ENCODE measurements around the gene TM9SF3.
A peak's percentile ranks its signal among the peaks of the same experiment; 100 is the strongest.
"Not testable (repeated sequence)": the region's sequence is repeated elsewhere in the genome, so short reads cannot be mapped to it uniquely, and the experiment has no call there.

The TM9SF3 gene

DNA sequence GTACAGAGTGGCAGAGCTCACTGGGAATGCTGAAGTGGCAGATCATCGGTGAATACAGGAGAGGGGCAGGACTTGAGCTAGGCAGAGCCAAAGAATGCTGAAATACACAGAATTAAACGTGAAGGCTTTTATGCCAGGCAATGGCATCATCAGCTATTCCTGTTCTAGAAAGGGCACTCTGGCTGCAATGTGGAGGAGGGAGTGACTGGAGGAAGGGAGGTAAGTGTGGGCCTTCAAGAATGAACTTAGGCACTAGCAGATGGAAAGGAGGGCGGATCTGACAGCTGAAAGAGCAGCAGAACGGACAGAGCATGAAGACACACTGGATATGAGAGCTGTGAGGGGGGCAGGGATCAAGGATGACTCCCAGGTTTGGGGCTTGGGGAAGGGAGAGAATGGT is 12.0 kb upstream of the TM9SF3 start:
- no peak for DNase-seq (ENCODE audit: low read depth)

DNA sequence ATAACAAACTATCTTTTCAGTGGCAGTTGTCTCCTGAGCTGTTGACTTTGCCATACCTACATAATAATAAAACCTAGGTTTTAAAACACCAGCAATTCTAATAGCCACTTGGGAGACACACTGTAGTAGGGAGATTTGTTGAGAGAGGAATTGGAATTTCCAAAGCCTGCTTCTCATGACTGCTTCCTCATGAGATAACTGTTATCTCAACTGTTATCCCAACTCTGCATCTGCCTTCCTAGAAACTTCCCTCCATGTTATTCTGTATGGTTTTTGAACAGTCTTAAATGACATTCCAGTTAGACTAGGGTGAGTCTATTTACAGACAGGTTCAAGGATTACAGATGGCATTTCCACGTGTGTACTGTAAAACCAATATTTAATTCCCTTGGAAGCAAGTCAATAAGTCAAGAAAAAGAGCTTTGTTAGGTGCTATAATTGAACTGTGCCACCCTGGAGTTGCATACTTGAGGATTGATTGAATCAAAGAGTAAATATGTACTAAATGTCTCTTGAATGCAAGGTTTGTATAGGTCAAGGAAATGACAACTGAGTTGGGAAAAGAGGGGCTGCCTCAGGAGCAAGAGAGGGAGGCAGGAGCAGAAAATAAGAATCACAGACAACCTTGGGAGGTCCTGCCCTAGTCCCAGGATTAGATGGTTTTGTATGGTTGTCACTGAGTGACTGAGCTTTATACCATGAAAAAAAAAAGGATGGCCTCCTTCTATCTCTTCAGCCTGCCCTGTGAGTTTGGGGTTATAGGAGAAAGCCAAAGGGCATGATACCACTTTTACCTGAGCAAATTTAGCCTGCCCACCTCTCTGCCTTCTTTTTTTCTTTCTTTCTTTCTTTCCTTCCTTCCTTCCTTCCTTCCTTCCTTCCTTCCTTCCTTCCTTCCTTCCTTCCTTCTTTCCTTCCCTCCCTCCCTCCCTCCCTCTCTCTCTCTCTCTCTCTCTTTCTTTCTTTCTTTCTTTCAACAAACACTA is 9.9 kb upstream of the TM9SF3 start:
- DNase-seq (ENCODE audit: low read depth), result no peak

DNA sequence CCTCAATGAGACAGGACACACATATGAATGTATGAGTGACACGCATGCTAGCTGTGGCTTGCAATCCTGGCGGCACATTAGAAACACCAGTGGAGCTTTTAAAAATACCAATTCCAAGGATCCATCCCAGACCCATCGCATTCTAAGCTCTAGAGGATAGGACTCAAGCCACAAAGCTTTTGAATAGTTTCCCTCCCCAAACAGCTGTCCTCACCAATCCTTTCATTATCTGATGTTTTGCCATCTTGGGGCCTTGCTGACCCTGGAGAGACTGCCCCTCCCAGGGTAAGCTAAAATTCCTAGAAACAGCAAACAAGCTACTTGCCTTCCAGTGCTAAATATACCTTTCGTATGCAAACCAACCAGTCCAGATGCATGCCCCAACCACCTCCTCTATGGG is 8.9 kb upstream of the TM9SF3 start:
- no peak for DNase-seq (ENCODE audit: low read depth)

DNA sequence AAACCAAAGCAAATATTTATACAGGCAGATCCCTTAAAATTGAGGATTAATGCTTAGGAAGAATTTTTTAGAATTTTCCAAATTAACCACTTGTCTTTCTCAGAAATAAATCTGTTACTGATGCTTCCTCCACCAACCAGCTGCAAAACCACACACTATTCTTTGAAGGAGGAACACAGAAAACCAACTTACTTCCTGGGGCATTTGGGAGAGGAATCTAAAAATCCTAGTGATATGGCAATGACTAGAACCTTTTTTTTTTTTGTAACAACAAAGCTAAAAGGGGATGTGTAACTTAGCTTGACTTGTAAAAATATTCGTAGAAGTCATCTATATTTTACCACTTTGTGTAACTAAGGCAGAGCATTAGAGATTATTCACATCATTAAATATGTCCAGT is 5.1 kb upstream of the TM9SF3 start:
- no peak for DNase-seq (ENCODE audit: low read depth)

DNA sequence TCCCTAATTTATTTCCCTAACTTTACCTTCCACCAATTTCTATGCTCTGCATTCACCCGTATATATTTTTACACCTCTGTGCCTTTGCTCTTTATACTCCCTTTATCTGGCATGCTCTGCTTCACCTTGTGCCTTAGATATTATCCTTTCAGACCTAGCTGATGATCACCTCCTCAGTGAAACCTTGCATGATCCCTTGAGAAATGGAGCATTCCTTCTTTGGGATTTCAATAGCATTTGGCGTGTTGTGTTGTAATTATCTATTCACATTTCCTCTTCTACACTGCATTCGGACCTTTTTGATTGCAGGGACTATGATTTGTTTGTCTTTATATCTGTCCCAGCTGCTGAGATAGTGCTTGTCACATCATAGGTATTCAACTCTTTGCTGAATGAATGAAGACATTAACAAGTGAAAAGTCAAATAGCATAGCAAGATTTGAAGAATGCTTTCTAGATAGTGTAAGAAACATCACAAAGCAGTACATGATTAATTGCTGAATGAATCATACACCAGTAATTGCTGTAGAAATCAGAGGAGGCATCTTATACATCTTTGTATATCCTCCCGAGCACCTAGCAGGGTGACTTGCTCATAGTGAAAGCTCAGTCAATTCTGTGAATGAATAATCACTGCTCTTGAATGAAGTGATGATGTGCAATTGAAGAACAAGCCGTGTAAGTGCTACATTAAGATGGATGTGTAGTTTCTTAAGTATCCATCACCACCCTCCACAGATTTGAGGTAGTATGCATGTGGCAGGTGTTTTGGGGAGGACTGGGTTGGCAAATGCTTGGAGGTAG is 2.0 kb upstream of the TM9SF3 start:
- no peak for DNase-seq (ENCODE audit: low read depth)

DNA sequence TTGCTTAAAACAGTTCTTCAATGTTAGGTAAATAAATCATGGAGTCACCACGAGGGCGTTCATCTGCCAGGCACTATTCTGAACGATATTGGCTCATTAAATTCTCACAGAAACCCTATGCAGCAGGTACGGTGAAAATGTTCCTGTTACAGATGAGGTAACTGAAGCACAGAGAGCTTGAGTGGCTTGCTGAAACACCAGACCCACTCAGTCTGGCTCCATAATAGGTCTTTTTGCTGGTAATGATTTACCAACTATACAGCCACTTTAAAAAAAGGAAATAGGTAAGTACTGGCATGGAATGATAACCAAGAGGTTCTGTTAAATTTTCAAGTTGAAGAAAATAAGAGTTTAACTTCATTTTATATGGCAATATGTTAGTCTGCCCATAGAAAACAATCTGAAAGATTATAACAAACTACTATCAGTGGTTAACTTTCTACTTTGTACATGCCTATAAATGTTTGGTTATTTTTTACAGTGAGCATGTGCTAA is 1.3 kb upstream of the TM9SF3 start:
- DNase-seq (ENCODE audit: low read depth), result no peak

DNA sequence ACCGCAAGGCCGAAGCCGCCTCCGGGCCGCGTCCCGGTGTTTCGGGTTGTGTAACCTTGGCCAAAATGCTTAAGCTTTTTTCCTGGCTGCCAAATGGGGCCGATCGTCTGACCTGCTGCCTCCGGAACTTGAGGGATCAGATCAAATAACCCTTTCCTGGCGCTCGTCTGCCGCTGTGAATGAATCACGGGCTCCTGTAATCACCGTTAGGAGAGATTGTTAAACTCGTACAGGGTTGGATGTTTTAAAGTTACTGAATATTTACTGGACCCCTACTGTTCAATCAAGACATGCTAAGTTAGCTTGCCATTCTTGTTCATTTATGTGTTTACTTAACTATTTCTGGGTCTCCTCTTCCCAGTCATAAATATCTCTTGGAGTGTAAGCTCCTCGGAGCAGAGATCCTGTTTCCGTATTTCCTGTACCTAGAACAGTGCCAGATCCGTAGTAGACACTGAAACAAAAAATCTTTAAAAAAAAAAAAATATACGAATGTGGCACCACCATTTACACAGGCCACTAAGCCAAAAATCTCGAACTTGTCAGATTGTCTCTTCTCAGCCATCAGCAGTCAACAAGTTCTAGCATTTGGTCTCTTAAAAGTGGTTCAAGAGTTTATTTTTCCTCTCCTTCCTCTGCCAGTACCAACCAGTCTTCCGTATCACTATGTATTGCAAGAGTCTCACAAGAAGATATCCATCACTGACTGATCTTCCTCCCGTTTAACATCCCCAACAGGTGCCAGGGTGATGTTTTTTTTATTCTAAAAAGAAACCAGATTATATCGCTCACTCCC is 650 bp upstream of the TM9SF3 start:
- DNase-seq (ENCODE audit: low read depth), result peak; percentile 25

DNA sequence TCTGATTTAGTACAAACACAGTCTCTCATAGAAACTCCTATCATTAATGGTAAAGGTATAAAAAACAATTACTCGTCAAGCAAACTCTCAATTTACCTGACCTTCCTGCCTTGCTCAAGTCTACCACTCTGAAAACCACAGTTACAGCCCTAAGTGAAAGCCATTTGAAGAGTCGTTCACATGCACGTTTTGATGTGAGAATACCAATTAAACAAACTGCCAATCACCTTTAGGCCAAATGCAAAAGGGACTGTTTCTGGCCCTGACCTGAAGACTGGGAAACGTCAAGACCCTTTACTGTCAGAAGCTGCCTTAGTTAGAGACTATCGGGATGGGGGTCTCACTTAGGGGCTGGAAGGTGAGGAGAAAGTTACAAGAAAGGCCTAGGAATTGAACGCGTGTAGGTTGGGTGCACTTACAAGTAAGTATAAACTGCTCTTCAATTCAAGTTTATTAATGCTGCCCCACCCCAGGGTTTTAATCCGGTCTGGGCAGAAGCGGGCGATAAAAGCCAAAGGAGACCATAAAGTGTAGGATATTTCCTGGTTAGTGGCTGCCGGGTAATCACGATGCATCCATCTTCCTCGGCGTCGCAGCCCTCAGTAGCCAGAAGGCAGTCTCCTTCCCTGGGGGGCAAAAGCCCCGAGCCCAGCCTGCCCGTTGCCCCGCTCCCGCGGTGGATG is 935 bp downstream of the TM9SF3 start:
- DNase-seq (ENCODE audit: low read depth), result no peak

DNA sequence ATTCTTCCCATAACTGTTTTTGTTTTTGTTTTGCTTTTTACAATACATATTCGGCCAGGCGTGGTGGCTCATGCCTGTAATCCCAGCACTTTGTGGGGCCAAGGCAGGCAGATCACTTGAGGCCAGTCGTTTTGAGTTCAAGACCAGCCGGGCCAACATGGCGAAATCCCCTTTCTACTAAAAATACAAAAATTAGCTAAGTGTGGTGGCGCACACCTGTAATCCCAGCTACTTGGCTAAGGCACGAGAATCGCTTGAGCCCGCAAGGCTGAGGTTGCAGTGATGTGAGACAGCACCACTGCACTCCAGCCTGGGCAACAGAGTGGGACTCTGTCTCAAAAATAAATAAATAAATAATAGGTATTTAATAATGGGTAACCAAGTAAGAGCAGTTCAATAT is 2.3 kb downstream of the TM9SF3 start:
- no peak for DNase-seq (ENCODE audit: low read depth)

DNA sequence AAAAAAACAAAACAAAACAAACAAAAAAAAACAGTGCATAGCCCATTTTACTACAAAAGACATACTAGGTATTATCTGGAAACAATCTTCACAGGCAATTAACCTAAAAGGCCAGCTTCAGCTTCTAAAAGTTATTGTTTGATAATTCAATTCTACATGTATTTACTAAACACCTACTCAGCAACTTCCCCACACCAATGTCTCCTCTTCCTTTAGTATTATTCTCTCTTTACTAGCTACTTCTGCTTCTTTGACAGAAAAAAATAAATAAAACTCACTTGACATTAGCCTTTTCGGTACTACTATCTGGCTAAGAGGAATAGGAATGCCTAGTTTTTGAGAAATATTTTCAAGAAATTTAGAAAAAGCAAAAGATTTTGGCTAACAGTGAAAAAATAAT is 2.8 kb downstream of the TM9SF3 start:
- DNase-seq (ENCODE audit: low read depth), result no peak

DNA sequence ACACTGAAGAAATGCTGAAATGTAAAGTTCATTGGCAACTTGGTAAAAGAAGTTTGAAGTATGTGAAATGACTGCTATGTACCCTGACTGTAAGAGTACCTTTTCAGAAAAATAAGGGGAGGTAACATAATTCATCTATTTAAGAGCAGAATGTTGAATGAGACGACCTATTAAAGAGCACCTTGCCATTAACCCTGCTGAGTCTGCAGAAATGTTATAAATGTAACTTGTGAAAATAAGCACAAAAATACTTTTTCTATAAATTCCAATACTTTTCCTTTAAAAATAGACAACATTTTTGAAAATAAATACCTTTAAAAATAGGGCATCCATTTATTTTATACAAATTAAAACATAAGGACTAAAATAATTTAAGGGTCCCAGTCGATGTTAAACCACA is 7.7 kb downstream of the TM9SF3 start:
- no peak for DNase-seq (ENCODE audit: low read depth)

DNA sequence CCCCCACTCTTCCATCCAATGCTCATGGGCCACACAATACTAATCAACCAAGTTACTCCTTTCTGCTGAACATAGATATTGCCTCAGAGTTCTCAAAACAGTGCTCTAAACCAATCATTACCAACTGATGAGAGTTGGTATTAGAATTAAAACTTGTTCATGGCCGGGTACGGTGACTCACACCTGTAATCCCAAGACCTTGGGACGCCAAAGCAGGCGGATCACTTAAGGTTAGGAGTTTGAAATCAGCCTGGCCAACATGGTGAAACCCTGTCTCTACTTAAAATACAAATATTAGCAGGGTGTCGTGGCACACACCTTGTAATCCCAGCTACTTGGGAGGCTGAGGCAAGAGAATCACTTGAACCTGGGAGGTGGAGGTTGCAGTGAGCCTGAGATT is 8.2 kb downstream of the TM9SF3 start:
- no peak for DNase-seq (ENCODE audit: low read depth)

DNA sequence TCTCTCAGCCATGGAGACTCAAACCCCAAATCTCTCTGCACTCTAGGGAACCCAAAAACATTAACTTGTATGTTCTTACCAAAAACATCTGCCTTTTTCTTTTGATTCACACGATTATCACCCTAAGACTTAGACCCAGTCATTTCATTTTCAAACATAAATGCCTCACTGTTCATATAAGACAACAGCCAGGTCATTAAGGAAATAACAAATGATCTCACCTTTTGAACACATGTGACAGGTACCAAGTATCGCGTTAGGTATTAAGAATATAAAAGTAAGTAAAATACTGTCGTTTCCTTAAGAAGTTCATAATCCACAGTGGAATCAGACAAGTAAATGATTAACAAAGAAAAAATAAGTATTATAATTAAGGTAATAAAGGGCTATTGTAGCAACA is 8.8 kb downstream of the TM9SF3 start:
- DNase-seq (ENCODE audit: low read depth), result no peak

DNA sequence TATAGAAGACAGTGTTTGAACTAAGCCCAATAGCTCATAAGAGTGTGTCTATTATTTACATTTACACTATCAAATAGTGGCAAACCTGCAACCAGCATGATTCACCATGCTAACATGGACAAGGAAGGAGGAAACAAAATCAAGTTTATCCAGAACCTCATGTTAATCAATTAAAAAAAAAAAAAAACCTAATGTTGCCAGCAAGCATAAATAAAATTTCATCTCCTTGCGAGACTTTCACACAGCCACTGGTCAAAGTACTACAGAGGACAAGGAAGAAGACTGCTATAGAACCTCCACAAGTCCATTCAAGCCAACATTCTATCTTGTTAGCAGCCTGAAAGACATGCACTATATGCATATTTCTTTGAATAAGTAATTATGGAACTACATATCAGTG is 9.7 kb downstream of the TM9SF3 start:
- no peak for DNase-seq (ENCODE audit: low read depth)

DNA sequence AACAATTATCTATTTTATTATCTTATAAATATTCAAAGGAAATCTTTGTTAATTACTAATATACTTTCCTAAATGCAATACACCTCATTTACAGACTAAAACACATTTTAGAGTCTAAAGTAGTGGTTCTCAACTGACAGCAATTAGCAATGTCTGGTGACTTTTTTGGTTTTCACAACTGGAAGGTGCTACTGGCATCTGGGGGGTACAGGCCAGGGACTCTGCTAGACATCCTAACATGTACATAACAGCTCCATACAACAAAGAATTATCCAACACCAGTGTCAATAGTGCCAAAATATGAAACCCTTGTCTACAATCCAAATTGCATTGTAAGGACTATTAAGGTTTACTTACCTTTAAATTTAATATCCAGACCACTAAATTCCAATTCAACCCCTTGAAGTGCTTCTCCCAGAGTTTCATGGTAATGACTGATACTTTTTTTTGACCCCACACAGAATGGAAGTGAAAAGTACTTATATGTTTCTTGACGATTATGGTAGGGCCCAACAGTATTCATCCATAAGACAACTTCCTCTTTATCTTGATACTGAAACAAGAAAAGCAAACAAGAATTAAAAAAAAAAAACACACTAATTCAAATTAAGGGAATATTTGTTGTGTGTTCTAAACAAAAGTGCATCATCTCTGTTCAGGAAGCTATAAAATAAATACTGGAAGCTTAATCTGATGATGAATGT is 10.4 kb downstream of the TM9SF3 start:
- DNase-seq (ENCODE audit: low read depth), result no peak

DNA sequence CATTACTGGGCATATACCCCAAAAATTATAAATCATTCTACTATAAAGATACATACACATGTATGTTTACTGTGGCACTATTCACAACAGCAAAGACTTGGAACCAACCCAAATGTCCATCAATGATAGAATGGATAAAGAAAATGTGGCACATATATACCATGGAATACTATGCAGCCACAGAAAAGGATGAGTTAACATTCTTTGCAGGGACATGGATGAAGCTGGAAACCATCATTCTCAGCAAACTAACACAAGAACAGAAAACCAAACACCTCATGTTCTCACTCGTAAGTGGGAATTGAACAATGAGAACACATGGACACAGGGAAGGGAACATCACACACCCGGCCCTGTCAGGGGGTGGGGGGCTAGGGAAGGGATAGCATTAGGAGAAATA is 12.2 kb downstream of the TM9SF3 start:
- not testable (repeated sequence) for DNase-seq (ENCODE audit: low read depth)

DNA sequence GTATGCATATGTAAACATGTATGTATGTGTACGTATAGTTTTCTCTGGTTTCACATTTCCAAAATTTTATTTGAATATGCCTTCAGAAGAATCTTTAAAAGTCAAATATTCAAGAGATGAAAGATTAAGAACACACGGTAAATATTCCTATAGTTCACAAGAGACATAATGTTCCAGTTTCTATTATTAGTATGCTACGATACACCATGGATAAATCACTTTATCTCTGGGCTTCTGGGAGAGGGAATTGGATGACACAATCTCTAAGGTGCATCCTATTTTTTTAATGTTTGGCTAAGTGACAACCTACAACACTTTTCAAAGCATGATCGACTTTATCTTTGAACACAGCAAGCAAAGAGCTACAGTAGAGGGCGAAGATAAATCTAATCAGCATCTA is 13.8 kb downstream of the TM9SF3 start:
- no peak for DNase-seq (ENCODE audit: low read depth)

DNA sequence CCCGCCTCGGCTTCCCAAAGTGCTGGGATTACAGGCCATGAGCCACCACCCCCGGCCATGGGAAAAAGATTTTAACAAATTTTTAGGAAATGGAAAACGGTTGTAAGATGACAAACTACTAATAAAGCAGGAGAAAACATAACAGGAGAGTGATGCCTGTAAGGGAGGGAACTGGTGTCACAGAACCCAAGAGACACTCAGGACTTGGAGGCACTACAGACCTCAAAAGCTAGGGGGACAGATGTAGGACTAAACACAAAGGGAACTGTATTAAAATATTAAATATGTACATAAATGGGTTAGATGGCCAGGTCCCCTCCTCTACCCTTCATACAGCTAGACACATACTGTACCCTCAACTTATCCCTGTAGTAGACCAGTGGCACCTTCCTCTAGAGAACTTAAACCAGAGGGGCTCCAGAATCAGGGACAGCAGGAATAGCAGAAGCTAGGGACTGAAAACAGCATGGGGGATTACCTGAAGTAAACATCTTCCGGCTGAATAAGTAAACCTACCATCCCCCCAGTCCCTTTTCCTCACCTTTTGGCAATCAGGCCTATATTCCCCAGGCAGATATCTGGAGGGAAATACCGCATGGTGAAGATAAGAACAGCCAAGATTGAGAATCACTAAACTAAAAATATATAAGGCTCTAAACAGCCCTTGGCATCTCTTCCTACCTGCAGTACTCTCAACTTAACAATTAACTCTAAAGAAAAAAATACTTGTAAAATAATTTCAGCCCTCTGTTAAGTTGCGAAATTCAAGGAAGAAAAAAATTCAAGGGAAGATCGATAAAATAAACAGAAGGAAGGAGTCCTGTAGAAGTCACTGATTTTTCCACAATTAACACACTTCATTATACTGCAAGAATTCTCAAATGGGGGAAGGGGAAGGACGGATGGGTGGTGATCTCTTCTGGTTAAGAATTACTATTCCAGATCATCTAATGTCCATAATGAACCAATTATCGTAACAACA is 15.5 kb downstream of the TM9SF3 start:
- no peak for DNase-seq (ENCODE audit: low read depth)

DNA sequence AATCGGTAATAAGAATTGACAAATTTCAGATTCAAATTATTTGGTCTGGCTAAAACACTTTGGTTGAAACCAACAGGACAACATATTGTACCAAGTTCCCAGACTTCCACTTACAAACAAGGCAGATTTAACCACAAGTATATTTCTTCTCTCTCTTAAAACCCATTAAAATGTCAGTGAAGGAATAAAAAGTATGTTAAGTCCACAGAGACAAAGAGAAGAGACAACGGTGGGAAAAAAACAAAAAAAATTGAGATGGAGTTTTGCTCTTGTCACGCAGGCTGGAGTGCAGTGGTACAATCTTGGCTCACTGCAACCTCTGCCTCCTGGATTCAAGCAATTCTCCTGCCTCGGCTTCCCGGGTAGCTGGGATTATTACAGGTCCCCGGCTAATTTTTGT is 16.3 kb downstream of the TM9SF3 start:
- DNase-seq (ENCODE audit: low read depth), result no peak

DNA sequence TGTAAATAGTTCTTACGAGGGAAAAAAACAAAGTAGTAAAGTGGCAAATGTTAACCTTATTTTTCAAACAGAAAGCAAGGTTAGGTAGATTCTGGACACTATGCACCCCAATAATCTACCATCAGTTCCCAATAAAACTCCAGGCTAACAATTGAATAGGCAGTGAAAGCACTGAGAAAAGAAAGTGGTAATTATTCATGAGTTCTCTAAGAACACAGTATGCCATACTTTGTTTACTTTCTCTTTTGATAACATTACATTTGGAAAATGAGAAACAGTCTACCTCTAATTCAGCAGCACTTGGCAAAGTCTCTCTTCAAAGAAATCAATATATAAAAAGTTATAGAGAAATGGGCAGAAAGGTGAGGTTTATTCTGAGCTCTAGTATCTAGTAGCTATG is 18.4 kb downstream of the TM9SF3 start:
- no peak for DNase-seq (ENCODE audit: low read depth)

Data from CMK (cell line).